Activated B cell treated with CpG ODN at 0.5 μM for 24 hours (primary cell): Measurements from ENCODE around the gene C10orf71. TPM values are rescaled to one million over a fixed set of nuclear protein-coding genes. Genes with fewer than 3 reads are reported as not detected.

Source experiments
- ATAC-seq: fragments of 200-7000 bp; cut with Tn5 transposase; one replicate; pipeline ENCODE4 v1.10.0; 2021; ENCODE audit warnings: low read depth, mild to moderate bottlenecking, moderate library complexity
- CTCF ChIA-PET: fragments of 350-600 bp; sonication (Branson Sonifier 250); formaldehyde crosslinking; loops from one replicate; lab custom pipeline; 2021; ENCODE audit warnings: antibody characterized with exemption; lab: Charles Lee
- POLR2A ChIA-PET: fragments of 350-600 bp; sonication (Branson Sonifier 250); formaldehyde crosslinking; loops from one replicate; lab custom pipeline; 2021; ENCODE audit warnings: antibody characterized with exemption; lab: Charles Lee
- DNase-seq: peaks from one replicate; pipeline ENCODE4 v3.0.0; 2022
- H3K27ac Mint-ChIP-seq: one replicate; pipeline ENCODE4 v1.8.0; 2020; ENCODE audit warnings: mixed read lengths
- H3K27me3 Mint-ChIP-seq: one replicate; pipeline ENCODE4 v1.8.0; 2021; ENCODE audit warnings: mixed read lengths
- H3K36me3 Mint-ChIP-seq: one replicate; pipeline ENCODE4 v1.8.0; 2021; ENCODE audit warnings: low read depth, mixed read lengths
- H3K4me1 Mint-ChIP-seq: one replicate; pipeline ENCODE4 v1.8.0; 2021; ENCODE audit warnings: mixed read lengths
- H3K4me3 Mint-ChIP-seq: one replicate; pipeline ENCODE4 v1.8.0; 2020; ENCODE audit warnings: mild to moderate bottlenecking, mixed read lengths
- H3K9me3 Mint-ChIP-seq: one replicate; pipeline ENCODE4 v1.8.0; 2020; ENCODE audit warnings: mixed read lengths
- CTCF ChIP-seq: fragments of 200-600 bp; IDR thresholded peaks from one replicate; pipeline ENCODE4 v1.8.0; 2022; ENCODE audit warnings: antibody characterized with exemption, mild to moderate bottlenecking
- intact Hi-C: fragments of 100-400 bp; cut with micrococcal nuclease; formaldehyde crosslinking; loops from one replicate; pipeline ENCODE4 v1.15.1; 2024
- total RNA-seq: library from RNA; stranded (reverse); gene quantifications from 2 replicates; pipeline ENCODE4 v1.2.3, GENCODE V29; 2022

The C10orf71 gene
- total RNA-seq, 1 donor from 2014 or later, result not detected

- DNase-seq (no peak), ATAC-seq (no peak)
- Mint-ChIP-seq H3K4me1 (no peaks in the 10 kb centered on the region), H3K27me3 (peaks cover 6% of the 10 kb centered on the region), H3K36me3 (no peaks in the 10 kb centered on the region), H3K9me3 (no peaks in the 10 kb centered on the region), H3K4me3 (no peak overlapping the region), H3K27ac (no peak overlapping the region)
- intact Hi-C loops, result no loop called here
- POLR2A ChIA-PET, result no interaction called here
- no peak for TF ChIP-seq CTCF
- CTCF ChIA-PET, result no interaction called here
Observed at GRCh38 chr10:49325916-49326783, 27.2 kb downstream of the C10orf71 start.

- Mint-ChIP-seq H3K27me3 (peaks cover 6% of the 10 kb centered on the region), H3K36me3 (no peaks in the 10 kb centered on the region), H3K27ac (no peak overlapping the region), H3K4me3 (no peak overlapping the region), H3K9me3 (no peaks in the 10 kb centered on the region), H3K4me1 (no peaks in the 10 kb centered on the region)
- CTCF ChIA-PET, result no interaction called here
- ATAC-seq (no peak), DNase-seq (no peak)
- POLR2A ChIA-PET, result no interaction called here
- intact Hi-C loops, result no loop called here
- no peak for TF ChIP-seq CTCF
Observed at GRCh38 chr10:49327036-49327813, 28.3 kb downstream of the C10orf71 start.

- H3K36me3 Mint-ChIP-seq, result no peaks in the 10 kb centered on the region
- POLR2A ChIA-PET, result no interaction called here
Observed at GRCh38 chr10:49328401-49329145, 29.6 kb downstream of the C10orf71 start.

GRCh38 chr10:49329146-49329505 is 30.2 kb downstream of the C10orf71 start:
- no peaks in the 10 kb centered on the region for H3K36me3 Mint-ChIP-seq
- ChIA-PET CTCF (no interaction called here), POLR2A (no interaction called here)
- DNase-seq (no peak), ATAC-seq (no peak)
- no peaks in the 10 kb centered on the region for H3K27me3 Mint-ChIP-seq
- intact Hi-C loops, result no loop called here
- no peaks in the 10 kb centered on the region for H3K4me1 Mint-ChIP-seq
- no peak overlapping the region for H3K4me3 Mint-ChIP-seq
- no peak overlapping the region for H3K27ac Mint-ChIP-seq
- TF ChIP-seq CTCF, result no peak
- H3K9me3 Mint-ChIP-seq, result no peaks in the 10 kb centered on the region

More at GRCh38 chr10:49328401-49329145, 29.6 kb downstream of the C10orf71 start:
- no peak for DNase-seq
- no peak for TF ChIP-seq CTCF
- intact Hi-C loops, result no loop called here
- Mint-ChIP-seq H3K27me3 (peaks cover 2% of the 10 kb centered on the region), H3K4me1 (no peaks in the 10 kb centered on the region), H3K27ac (no peak overlapping the region), H3K9me3 (no peaks in the 10 kb centered on the region), H3K4me3 (no peak overlapping the region)
- CTCF ChIA-PET, result no interaction called here
- no peak for ATAC-seq
